HG02678 (cell line): ENCODE results near the gene RLN2.
"Not testable (repeated sequence)": the region's sequence is repeated elsewhere in the genome, so short reads cannot be mapped to it uniquely, and the experiment has no call there.

Experiments used
- ATAC-seq: cut with Tn5 transposase; IDR thresholded peaks from one replicate; pipeline ENCODE4 v1.9.1; 2021; ENCODE audit warnings: mild to moderate bottlenecking, moderate library complexity; ENCODE audit not compliant: unreplicated experiment

RLN2 gene

GRCh38 chr9:5303840-5304795 is at the start of gene RLN2:
RLN2 (minus strand) TSS chr9:5304716; CDS start chr9:5304580, 136 bp downstream.
- ATAC-seq, result peak; percentile 99

GRCh38 chr9:5354184-5354583 is 49.7 kb upstream of the RLN2 start:
- no peak for ATAC-seq

GRCh38 chr9:5352637-5353248 is 48.2 kb upstream of the RLN2 start:
- ATAC-seq, result no peak

- peak; percentile 100 for ATAC-seq
Observed at GRCh38 chr9:5338992-5339981, 34.8 kb upstream of the RLN2 start, which contains the start of gene RLN1. RLN1 (minus strand) TSS chr9:5339876; CDS start chr9:5339746, 130 bp downstream.

GRCh38 chr9:5336688-5337087 is 32.2 kb upstream of the RLN2 start:
- no peak for ATAC-seq

- not testable (repeated sequence) for ATAC-seq
Observed at GRCh38 chr9:5331276-5331675, 26.8 kb upstream of the RLN2 start.

GRCh38 chr9:5326893-5327548 is 22.5 kb upstream of the RLN2 start:
- no peak for ATAC-seq

- no peak for ATAC-seq
Observed at GRCh38 chr9:5326187-5326586, 21.7 kb upstream of the RLN2 start.

GRCh38 chr9:5321601-5322000 is 17.1 kb upstream of the RLN2 start:
- ATAC-seq, result not testable (repeated sequence)

- no peak for ATAC-seq
Observed at GRCh38 chr9:5321058-5321457, 16.5 kb upstream of the RLN2 start.

GRCh38 chr9:5316406-5316805 is 11.9 kb upstream of the RLN2 start:
- not testable (repeated sequence) for ATAC-seq

- no peak for ATAC-seq
Observed at GRCh38 chr9:5315187-5315923, 10.8 kb upstream of the RLN2 start.

- no peak for ATAC-seq
Observed at GRCh38 chr9:5310851-5311250, 6.3 kb upstream of the RLN2 start.

GRCh38 chr9:5305741-5306140 is 1.2 kb upstream of the RLN2 start:
- no peak for ATAC-seq

GRCh38 chr9:5301544-5301943 is 3.0 kb downstream of the RLN2 start:
- ATAC-seq, result no peak

GRCh38 chr9:5292141-5292540 is 12.4 kb downstream of the RLN2 start:
- ATAC-seq, result no peak

GRCh38 chr9:5288591-5288990 is 15.9 kb downstream of the RLN2 start:
- ATAC-seq, result no peak

GRCh38 chr9:5286262-5286661 is 18.3 kb downstream of the RLN2 start:
- no peak for ATAC-seq

GRCh38 chr9:5278486-5278885 is 26.0 kb downstream of the RLN2 start:
- ATAC-seq, result peak; percentile 72

GRCh38 chr9:5274770-5275169 is 29.7 kb downstream of the RLN2 start:
- peak; percentile 46 for ATAC-seq
